Ecto neural progenitor cell (in vitro differentiated cells): Measurements from ENCODE around the gene ZACN.

Experiments
- DNase-seq: peaks from one replicate; pipeline ENCODE4 v3.0.0-alpha.2; 2018; ENCODE audit warnings: low spot score

The ZACN gene

GRCh38 chr17:76131692-76132573 is 53.0 kb downstream of the ZACN start:
- peak; percentile 57 for DNase-seq
